ENCODE data around the gene RAD1. TPM values are rescaled to one million over a fixed set of nuclear protein-coding genes. Genes with fewer than 3 reads are reported as not detected.

RAD1 gene
- total RNA-seq, 1 experiment from 2014 or later, result 24.8 TPM

DNA sequence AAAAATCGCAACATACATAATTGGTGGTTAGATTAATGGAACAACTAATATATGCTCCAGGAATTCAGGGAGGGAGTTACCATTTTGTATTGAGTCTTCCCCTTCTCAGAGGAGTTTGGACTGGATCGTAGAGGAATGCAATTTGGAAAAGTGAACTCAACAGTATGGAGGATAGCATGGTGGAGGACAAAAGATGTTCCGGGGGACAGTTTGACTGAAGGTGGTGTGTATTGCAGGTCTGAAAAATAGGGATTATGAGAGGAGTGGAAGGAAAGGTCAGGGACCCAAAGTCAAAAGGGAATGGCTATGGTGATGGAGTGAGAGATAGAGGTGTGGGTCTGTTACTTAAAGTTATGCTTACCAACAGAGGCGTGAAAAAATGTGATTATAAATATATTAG is 15.6 kb upstream of the RAD1 start:
- ChIA-PET POLR2A (interaction anchor here (2.3 kb wide), 1 partner anchor 16 kb away, joined by 26 read pairs; the partner anchor contains the start of genes BRIX1 and RAD1), CTCF (no interaction called here), RAD21 (ENCODE audit: low non-redundant PET in 1 of 2, low total read pairs in 2 of 2, uncharacterized antibody in 2 of 2, unreplicated experiment in 2 of 2) (no interaction called here)
- no peaks in the 10 kb centered on the region for H3K27me3 ChIP-seq (ENCODE audit: insufficient read depth, low read length)
- H3K9me3 ChIP-seq (ENCODE audit: control insufficient read depth in 1 of 2, insufficient read depth in 1 of 2, low read depth in 1 of 2, low read length in 2 of 2), result no peaks in the 10 kb centered on the region
- peaks cover 11 to 13% of the 10 kb centered on the region in 2 experiments for H3K36me3 ChIP-seq (ENCODE audit: control insufficient read depth in 1 of 2, insufficient read depth in 2 of 2, low read length in 2 of 2)
- intact Hi-C loops (cut with micrococcal nuclease), result no loop called here
- peaks cover 66% of the 10 kb centered on the region for H3K79me2 ChIP-seq (ENCODE audit: insufficient read depth, low read length)
- H4K20me1 ChIP-seq (ENCODE audit: insufficient read depth), result peaks cover 5% of the 10 kb centered on the region
- peak overlapping the region; percentile 80 for H3K4me2 ChIP-seq (ENCODE audit: low read length)
- H3K4me1 ChIP-seq (ENCODE audit: control insufficient read depth in 1 of 2, insufficient read depth in 2 of 2, low read length in 2 of 2), result peaks cover 11 to 24% of the 10 kb centered on the region in 2 experiments; a peak in 3 of 4 replicates
- H3K4me3 ChIP-seq (replicated peaks in 1 of 2; ENCODE audit: low read depth in 1 of 2, low read length in 2 of 2), result peak overlapping the region; percentile 90 to 93
- no peaks in the 10 kb centered on the region for H3K9me2 ChIP-seq (ENCODE audit: insufficient read depth)
- H3K27ac ChIP-seq (ENCODE audit: low read depth, low read length), result peak overlapping the region; percentile 88; the same call in 1 of the 2 replicates
- TSS peak; percentile 63 for BruUV-seq (replicated peaks)
- H3K9ac ChIP-seq (ENCODE audit: low read length), result peak overlapping the region; percentile 92
- ATAC-seq, result no peak
- TF ChIP-seq POLR2AphosphoS5 (IDR thresholded peaks at IDR 0.05; ENCODE audit: low read depth, low read length), result no peak
- no peak for TF ChIP-seq ZNF274 (IDR thresholded peaks at IDR 0.05; ENCODE audit: low read depth, low read length)
- TF ChIP-seq, protein P1, sequence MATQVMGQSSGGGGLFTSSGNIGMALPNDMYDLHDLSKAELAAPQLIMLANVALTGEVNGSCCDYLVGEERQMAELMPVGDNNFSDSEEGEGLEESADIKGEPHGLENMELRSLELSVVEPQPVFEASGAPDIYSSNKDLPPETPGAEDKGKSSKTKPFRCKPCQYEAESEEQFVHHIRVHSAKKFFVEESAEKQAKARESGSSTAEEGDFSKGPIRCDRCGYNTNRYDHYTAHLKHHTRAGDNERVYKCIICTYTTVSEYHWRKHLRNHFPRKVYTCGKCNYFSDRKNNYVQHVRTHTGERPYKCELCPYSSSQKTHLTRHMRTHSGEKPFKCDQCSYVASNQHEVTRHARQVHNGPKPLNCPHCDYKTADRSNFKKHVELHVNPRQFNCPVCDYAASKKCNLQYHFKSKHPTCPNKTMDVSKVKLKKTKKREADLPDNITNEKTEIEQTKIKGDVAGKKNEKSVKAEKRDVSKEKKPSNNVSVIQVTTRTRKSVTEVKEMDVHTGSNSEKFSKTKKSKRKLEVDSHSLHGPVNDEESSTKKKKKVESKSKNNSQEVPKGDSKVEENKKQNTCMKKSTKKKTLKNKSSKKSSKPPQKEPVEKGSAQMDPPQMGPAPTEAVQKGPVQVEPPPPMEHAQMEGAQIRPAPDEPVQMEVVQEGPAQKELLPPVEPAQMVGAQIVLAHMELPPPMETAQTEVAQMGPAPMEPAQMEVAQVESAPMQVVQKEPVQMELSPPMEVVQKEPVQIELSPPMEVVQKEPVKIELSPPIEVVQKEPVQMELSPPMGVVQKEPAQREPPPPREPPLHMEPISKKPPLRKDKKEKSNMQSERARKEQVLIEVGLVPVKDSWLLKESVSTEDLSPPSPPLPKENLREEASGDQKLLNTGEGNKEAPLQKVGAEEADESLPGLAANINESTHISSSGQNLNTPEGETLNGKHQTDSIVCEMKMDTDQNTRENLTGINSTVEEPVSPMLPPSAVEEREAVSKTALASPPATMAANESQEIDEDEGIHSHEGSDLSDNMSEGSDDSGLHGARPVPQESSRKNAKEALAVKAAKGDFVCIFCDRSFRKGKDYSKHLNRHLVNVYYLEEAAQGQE (IDR thresholded peaks at IDR 0.05; ENCODE audit: low read depth), result no peak
- no peak for TF ChIP-seq ELF1 (IDR thresholded peaks at IDR 0.05; ENCODE audit: borderline replicate concordance, low read depth)
- TF ChIP-seq, protein P2, sequence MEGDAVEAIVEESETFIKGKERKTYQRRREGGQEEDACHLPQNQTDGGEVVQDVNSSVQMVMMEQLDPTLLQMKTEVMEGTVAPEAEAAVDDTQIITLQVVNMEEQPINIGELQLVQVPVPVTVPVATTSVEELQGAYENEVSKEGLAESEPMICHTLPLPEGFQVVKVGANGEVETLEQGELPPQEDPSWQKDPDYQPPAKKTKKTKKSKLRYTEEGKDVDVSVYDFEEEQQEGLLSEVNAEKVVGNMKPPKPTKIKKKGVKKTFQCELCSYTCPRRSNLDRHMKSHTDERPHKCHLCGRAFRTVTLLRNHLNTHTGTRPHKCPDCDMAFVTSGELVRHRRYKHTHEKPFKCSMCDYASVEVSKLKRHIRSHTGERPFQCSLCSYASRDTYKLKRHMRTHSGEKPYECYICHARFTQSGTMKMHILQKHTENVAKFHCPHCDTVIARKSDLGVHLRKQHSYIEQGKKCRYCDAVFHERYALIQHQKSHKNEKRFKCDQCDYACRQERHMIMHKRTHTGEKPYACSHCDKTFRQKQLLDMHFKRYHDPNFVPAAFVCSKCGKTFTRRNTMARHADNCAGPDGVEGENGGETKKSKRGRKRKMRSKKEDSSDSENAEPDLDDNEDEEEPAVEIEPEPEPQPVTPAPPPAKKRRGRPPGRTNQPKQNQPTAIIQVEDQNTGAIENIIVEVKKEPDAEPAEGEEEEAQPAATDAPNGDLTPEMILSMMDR (IDR thresholded peaks at IDR 0.05 in 2 of 3, conservative IDR thresholded peaks at IDR 0.05 in 1 of 3; ENCODE audit: borderline replicate concordance in 1 of 3, insufficient read depth in 1 of 3, low read depth in 2 of 3, low read length in 2 of 3), result no peak
- no peak overlapping the region for H2AFZ ChIP-seq (ENCODE audit: low read depth, low read length, poor library complexity, severe bottlenecking)
- DNase-seq (ENCODE audit: low read depth, low spot score), result no peak

Measured in HCT116 (cell line).